Loucy (cell line): ENCODE measurements around the gene ARX.

Source experiments
- EZH2phosphoT487 ChIP-seq: fragments of 200-600 bp; IDR thresholded peaks from 2 replicates; pipeline ENCODE4 v1.6.1; 2018; ENCODE audit warnings: antibody characterized with exemption, mild to moderate bottlenecking, moderate library complexity, borderline replicate concordance
- TF ChIP-seq, protein P1 (sequence below): fragments of 200-600 bp; sonication (generic); conservative IDR thresholded peaks from 2 replicates; pipeline ENCODE4 v1.5.1; 2014; ENCODE audit warnings: mild to moderate bottlenecking, antibody characterized with exemption, low read length

- TF ChIP-seq, protein P1, sequence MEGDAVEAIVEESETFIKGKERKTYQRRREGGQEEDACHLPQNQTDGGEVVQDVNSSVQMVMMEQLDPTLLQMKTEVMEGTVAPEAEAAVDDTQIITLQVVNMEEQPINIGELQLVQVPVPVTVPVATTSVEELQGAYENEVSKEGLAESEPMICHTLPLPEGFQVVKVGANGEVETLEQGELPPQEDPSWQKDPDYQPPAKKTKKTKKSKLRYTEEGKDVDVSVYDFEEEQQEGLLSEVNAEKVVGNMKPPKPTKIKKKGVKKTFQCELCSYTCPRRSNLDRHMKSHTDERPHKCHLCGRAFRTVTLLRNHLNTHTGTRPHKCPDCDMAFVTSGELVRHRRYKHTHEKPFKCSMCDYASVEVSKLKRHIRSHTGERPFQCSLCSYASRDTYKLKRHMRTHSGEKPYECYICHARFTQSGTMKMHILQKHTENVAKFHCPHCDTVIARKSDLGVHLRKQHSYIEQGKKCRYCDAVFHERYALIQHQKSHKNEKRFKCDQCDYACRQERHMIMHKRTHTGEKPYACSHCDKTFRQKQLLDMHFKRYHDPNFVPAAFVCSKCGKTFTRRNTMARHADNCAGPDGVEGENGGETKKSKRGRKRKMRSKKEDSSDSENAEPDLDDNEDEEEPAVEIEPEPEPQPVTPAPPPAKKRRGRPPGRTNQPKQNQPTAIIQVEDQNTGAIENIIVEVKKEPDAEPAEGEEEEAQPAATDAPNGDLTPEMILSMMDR = no peak
- TF ChIP-seq EZH2phosphoT487 = no peak
These were observed 16.3 kb downstream of the ARX start for GRCh38 chrX:24999511-24999910.
